HG02943 (cell line): ENCODE measurements around the gene NEURL3.

Experiments
- ATAC-seq: cut with Tn5 transposase; IDR thresholded peaks from one replicate; pipeline ENCODE4 v1.9.1; 2021; ENCODE audit warnings: mild to moderate bottlenecking, low read depth, moderate library complexity; ENCODE audit not compliant: unreplicated experiment

NEURL3 gene

DNA sequence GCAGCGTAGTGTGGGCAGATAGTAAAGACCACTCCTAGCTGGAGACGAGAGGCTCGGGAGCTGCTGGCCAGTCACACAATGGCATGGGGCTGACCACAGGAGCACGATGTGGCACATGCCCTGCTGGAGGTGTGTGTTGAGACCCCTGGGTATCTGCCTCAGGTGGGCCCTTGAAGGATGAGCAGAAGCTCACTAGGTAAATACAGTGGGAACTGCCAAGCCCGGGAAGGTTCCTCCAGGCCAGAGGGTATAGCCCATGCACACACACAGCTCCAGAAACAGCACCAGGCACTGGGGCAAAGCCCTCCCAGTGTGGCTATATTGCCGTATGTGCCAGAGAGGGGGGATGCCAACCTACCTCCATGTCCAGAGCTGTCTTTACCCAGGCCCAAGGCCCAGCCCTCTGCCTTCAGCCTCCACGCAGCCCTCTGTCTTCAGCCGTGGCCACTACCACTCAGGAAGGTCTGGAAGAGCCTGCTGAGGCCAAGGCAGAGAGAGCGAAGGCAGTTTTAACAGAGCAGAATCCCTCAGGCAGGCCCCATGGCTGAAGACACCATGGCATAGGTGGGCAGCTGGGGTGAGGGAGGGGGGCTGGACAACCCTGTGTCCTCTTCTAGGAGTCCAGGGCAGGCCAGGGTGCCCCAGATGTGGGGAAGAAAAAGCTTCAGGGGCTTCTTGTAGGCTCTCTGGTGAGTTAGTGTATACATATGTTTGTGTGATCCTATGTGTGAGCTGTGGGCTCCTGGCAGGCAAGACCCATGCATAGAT is 24.4 kb upstream of the NEURL3 start:
- ATAC-seq = no peak

DNA sequence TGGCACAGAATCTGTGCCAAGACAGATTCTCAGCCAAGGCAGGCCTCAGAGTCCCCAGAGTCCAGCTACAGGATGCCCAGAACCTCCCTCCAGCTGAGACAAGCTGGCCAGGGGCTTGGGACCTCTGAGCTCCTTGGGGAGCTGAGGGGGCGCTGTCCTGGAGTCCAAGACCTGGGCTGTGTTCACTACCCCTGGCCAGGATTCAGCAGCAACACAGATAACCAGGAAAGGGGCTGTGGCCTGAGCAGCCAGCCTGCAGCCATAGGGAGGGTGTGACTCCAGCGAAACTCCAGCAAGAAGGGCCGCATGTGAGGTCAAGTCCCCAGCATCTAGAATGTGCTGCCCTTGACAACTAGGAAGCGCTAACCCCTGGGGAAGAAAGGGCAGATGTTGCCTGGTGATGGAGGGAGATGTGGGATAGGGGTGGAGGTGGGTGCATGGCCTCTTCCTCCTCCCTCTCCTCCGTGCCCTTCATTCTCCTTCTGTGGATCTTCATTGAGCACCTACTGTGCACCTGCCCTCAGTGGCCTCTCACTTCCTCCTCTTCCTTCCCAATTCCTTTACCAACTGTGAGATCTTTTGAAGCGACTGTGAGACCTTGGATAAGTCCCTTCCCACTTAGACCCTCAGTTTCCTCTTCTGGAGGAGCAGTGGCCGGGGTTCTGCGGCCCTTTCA is 23.7 kb upstream of the NEURL3 start:
- ATAC-seq = no peak

DNA sequence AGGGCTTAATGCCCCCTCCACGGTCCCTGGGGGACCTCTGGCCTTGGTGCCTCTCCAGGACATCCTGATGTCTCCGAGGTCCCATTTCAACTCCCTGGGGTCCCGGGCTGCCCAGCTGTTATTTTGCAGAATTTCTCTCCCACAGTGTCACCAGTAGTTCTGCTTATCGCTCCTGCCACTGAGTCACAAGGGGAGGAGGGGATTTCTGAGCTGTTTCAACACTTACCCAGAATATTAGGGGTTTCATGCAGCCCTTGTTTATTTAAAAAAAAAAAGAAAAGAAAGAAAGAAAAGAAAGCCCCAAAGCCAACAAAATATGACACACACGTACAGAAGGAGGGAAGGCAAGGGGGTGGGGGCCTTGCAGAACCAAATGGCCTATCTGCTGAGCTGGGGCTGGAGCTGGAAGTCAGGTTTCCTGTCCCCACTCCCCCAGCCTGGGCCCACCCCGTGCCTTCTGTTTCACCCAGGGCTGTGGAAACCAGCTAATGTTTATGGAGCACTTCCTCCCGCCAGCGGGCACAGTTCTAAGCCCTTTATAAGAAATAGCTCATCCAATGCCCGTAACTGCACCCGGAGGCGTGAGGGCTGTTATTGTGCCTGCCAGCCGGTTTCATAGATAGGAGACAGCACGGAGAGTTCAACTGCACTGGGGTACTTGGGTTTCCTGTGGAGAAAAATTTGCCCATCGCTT is 23.0 kb upstream of the NEURL3 start:
- ATAC-seq = no peak

GRCh38 chr2:96527286-96528005 is 22.3 kb upstream of the NEURL3 start:
- no peak for ATAC-seq

DNA sequence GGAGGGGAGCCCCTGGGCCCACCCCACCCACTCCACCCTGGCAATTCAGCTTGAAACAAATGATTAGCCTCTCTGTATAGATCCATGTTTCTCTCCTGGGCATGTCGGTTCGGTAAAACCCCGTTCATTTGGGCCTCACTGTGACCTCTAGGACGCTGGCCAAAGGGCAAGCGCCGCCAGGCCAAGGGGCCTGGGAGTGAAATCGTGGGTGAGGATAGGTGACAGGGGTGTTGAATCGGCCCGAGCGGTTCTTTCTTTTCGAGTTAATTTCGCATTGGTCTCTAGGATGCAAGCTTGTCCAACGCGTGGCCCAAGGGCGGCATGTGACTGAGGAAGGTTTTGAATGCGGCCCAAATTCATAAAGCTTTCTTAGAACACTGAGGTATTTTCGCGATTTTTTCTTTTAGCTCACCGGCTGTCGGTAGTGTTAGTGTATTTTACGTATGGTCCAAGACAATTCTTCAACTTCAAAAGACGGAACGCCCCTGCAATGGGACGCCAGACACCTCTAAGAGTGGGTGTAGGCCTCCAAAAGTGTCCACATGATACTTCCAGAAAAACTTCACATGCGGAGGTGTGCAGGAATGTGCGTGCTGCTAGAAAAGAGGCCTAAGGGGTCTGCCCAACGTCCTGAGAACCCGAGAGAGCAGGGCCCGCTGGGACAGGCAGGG is 21.6 kb upstream of the NEURL3 start:
- no peak for ATAC-seq

GRCh38 chr2:96526101-96526591 is 21.0 kb upstream of the NEURL3 start:
- no peak for ATAC-seq

DNA sequence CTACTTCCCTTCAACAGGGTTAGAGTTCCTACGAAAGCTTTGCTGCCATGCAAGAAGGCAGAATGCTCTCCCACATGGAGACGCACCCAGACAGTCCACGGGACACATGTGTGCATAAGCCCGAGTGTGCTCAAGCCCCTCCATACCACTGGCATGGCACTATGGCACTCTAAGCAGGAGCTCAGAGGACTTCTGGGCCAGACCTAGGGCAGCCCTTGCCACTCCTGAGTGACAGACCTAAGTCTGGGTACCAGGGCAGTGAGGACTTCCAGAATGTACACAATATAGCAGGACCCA is 20.0 kb upstream of the NEURL3 start:
- no peak for ATAC-seq

- no peak for ATAC-seq
Measured at GRCh38 chr2:96524482-96525210, 19.5 kb upstream of the NEURL3 start.

GRCh38 chr2:96523659-96524481 is 18.7 kb upstream of the NEURL3 start:
- ATAC-seq = no peak

- no peak for ATAC-seq
Measured at GRCh38 chr2:96522304-96523203, 17.4 kb upstream of the NEURL3 start.

GRCh38 chr2:96521219-96521618 is 16.1 kb upstream of the NEURL3 start:
- ATAC-seq = no peak

DNA sequence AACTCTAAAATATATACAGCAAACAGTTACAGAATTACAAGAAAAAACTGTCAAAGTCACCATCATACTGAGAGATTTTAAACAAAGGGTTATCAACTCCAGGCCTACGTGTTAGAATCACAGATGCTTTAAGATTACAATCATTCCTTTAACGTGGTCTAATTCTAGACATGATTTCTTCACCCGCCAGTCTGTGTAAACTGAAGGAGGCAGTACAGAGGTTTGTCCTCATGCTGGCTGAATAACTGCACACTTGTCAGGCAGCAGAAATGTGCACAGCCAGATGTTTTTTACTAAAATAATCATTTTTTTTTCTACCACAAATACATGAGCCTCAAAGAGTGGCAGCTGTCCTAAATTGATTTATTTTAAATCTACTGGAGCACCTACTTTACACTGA is 15.5 kb upstream of the NEURL3 start:
- ATAC-seq = no peak

DNA sequence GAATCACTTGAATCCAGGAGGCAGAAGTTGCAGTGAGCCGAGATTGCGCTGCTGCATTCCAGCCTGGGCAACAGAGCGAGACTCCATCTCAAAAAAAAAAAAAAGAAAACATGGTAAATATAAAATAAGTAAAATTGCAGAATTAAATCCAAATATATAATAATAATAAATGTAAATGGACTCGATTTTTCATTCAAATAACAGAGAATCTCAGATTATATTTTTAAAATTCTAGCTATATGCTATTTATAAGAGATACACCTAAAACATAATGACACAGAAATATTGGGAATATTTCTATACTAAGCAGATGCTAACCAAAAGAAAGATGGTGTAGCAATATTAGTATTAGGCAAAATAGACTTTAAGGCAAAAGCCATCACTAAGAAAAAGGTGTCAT is 15.1 kb upstream of the NEURL3 start:
- ATAC-seq = no peak

DNA sequence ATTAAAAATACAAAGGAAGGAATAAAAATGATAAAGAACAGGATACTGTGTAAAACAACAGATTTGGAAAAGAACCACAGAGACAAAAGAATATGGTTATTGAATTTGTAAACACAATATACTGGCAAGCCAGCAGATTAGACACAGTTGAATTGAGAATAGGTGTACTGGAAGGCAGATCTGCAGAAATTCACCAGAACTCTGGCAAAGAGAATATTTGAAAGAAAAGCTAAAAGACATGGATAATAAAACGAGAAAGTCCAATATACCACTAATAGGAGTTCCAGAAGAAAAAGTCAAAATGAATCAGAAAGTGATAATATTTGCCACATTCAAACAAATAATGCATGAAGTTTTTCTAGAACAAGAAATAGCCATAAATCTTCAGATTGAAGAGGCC is 11.9 kb upstream of the NEURL3 start:
- ATAC-seq = no peak

GRCh38 chr2:96514521-96514920 is 9.4 kb upstream of the NEURL3 start:
- no peak for ATAC-seq

DNA sequence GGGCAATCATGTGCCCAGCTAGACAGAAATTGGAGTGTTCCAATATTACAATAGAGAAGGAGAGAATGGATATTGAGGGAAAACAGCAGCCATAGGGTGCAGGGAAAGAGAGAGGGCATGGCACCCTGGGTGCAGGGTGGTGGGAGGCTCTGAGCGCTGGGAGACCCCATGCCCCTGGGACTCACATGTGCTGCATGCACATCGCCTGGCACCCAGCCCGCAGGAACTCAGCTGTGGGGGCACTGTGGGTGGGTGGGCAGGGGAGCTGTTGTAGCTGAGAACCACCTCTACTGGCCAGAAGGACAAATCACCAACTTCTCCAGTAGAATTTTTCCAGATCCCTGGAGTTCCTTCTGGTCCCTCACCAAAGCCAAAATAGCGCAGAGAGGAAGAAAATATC is 7.2 kb upstream of the NEURL3 start:
- no peak for ATAC-seq

DNA sequence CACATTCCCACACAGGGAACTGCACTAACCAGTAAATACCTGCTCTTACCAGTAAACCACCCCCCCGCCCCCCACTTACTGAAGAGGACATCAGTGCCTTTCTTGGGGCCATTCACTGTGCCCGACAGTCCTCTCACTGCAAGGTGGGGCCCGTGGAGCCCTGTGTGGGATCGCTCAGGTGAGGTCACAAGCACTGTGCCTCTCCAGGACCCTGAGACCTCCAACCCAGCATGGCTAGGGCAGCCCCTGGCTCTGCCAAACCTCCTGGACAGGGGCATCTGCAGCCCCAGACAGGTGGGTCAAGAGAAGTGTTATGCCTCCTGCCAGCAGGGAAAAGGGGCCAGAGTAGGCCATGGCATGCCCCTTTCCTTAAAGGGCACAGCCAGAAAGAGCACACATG is 6.7 kb upstream of the NEURL3 start:
- ATAC-seq = no peak
